K562 (cell line): ENCODE data around the gene WDR47. TPM values are rescaled to one million over a fixed set of nuclear protein-coding genes. Genes with fewer than 3 reads are reported as not detected.

Experiments used
- CCNT2 ChIP-seq: IDR thresholded peaks from 2 replicates; pipeline ENCODE4 v1.6.1; 2011; ENCODE audit warnings: borderline replicate concordance, low read depth, mild to moderate bottlenecking, moderate library complexity, mixed read lengths, low read length; ENCODE audit not compliant: insufficient read length; ENCODE audit errors: extremely low read depth
- CEBPB ChIP-seq: fragments of 450-650 bp; IDR thresholded peaks from 2 replicates; pipeline ENCODE4 v1.6.1; 2016; ENCODE audit warnings: missing genetic modification characterization, missing compliant biosample characterization
- E2F4 ChIP-seq: sonication (generic); formaldehyde crosslinking; IDR thresholded peaks from 2 replicates; pipeline ENCODE4 v1.8.0; 2022; ENCODE audit warnings: mild to moderate bottlenecking, low read depth, missing genetic modification reagents
- ETV1 ChIP-seq: fragments of 450-650 bp; conservative IDR thresholded peaks from 2 replicates; pipeline ENCODE4 v1.6.1; 2016; ENCODE audit warnings: missing genetic modification characterization, control low read depth, low read depth, missing compliant biosample characterization
- FIP1L1 ChIP-seq: fragments of 200-400 bp; formaldehyde crosslinking; IDR thresholded peaks from 2 replicates; pipeline ENCODE4 v1.6.1; 2018; ENCODE audit warnings: mild to moderate bottlenecking, low read depth, low read length; ENCODE audit not compliant: poor library complexity, severe bottlenecking
- FOXJ2 ChIP-seq: fragments of 200-800 bp; sonication (Bioruptor generic); IDR thresholded peaks from 2 replicates; pipeline ENCODE4 v1.6.1; 2016; ENCODE audit warnings: missing genetic modification characterization, missing compliant biosample characterization
- MED1 ChIP-seq: sonication (generic); formaldehyde crosslinking; IDR thresholded peaks from 2 replicates; pipeline ENCODE4 v1.8.1; 2023; ENCODE audit warnings: missing genetic modification reagents, borderline replicate concordance
- MTA2 ChIP-seq: fragments of 450-650 bp; IDR thresholded peaks from 2 replicates; pipeline ENCODE4 v1.6.1; 2016; ENCODE audit warnings: low read depth
- NR1H2 ChIP-seq: sonication (generic); formaldehyde crosslinking; IDR thresholded peaks from 2 replicates; pipeline ENCODE4 v1.4.0; 2020; ENCODE audit warnings: mild to moderate bottlenecking, missing genetic modification reagents
- NRF1 ChIP-seq, 2 experiments: fragments of 450-650 bp; IDR thresholded peaks in 1 of 2; conservative IDR thresholded peaks in 1 of 2; 2 replicates each; pipeline ENCODE4 v1.6.1; 2014; ENCODE audit warnings: mild to moderate bottlenecking in 2 of 2
- POU5F1 ChIP-seq: fragments of 150-350 bp; IDR thresholded peaks from 2 replicates; pipeline ENCODE4 v1.6.1; 2014; ENCODE audit warnings: borderline replicate concordance, low read length, low read depth, mild to moderate bottlenecking; ENCODE audit not compliant: partially characterized antibody
- SAFB ChIP-seq: fragments of 200-400 bp; formaldehyde crosslinking; IDR thresholded peaks from 2 replicates; pipeline ENCODE4 v1.6.1; 2017; ENCODE audit warnings: low read depth, low read length, borderline replicate concordance
- TFE3 ChIP-seq: fragments of 450-650 bp; formaldehyde crosslinking; IDR thresholded peaks from 2 replicates; pipeline ENCODE4 v1.4.0; 2020; ENCODE audit warnings: mild to moderate bottlenecking, mixed read lengths
- UBTF ChIP-seq, 2 experiments: IDR thresholded peaks; 2 replicates each; pipeline ENCODE4 v1.6.1; 2012; ENCODE audit warnings: improper control_type of control experiment in 2 of 2, low read depth in 2 of 2, low read length in 2 of 2, borderline replicate concordance in 1 of 2
- ZBTB49 ChIP-seq: sonication (generic); formaldehyde crosslinking; IDR thresholded peaks from 2 replicates; pipeline ENCODE4 v1.8.0; 2022; ENCODE audit warnings: missing genetic modification reagents, mild to moderate bottlenecking, borderline replicate concordance
- ZNF23 ChIP-seq: fragments of 250-450 bp; sonication (Bioruptor Pico); IDR thresholded peaks from 2 replicates; pipeline ENCODE4 v1.4.0; 2020; ENCODE audit warnings: mild to moderate bottlenecking
- ZNF277 ChIP-seq: fragments of 250-450 bp; sonication (Bioruptor Pico); IDR thresholded peaks from 2 replicates; pipeline ENCODE4 v1.8.0; 2022; ENCODE audit warnings: inconsistent platforms, mild to moderate bottlenecking, moderate library complexity, borderline replicate concordance
- polyA plus RNA-seq, 8 experiments: library from polyadenylated mRNA; depleted of rRNA in 4 of 8; stranded (reverse) in 5 of 8; unstranded in 3 of 8; fragments of >200 nt; fragmentation: Nextera tagmentation in 2 of 8; fragmentation: Illumina TruSeq in 1 of 8; extraction: Ambion mirVana in 2 of 8; extraction: Trizol in 1 of 8; gene quantifications; 2 replicates each; pipeline versions ENCODE4 v1.2.1 to v1.2.3, GENCODE V29; 2011 to 2014; ENCODE audit warnings: inconsistent platforms in 1 of 8, missing spikeins in 1 of 8
- total RNA-seq, 7 experiments: library from RNA; depleted of rRNA in 6 of 7; stranded (reverse); fragments of >200 nt in 6 of 7; fragmentation: Illumina TruSeq in 2 of 7; extraction: Trizol in 2 of 7; gene quantifications; 2 replicates each; pipeline versions ENCODE4 v1.2.1 to v1.2.3, GENCODE V29; 2011 to 2021; ENCODE audit warnings: low replicate concordance in 1 of 7

The WDR47 gene
- total and polyA plus RNA-seq, 9 of the 15 experiments (the other 6 are each of a cell fraction or from before 2014, with no cell fraction given): 1.3 to 10.1 (median 4.9) TPM

GRCh38 chr1:109091078-109091838 is 49.4 kb upstream of the WDR47 start (continued):
- no peak for TF ChIP-seq E2F4 (CRISPR knock-in tag)
- no peak for TF ChIP-seq ZNF277 (CRISPR knock-in tag)
- TF ChIP-seq ZNF23 (CRISPR knock-in tag): no peak
- TF ChIP-seq POU5F1: no peak
- no peak for TF ChIP-seq MTA2
- no peak; a peak in 1 of 4 replicates for TF ChIP-seq UBTF (IDR thresholded peaks at IDR 0.05; ENCODE audit: borderline replicate concordance in 1 of 2, low read depth in 2 of 2, low read length in 2 of 2)
- no peak for TF ChIP-seq ETV1 (tag)
- no peak for TF ChIP-seq TFE3 (CRISPR knock-in tag)
- TF ChIP-seq NR1H2: 0 out of 2 replicates have a peak, but pooled peaks have one; percentile 68
- peak; percentile 30; the same call in 1 of the 2 replicates for TF ChIP-seq CEBPB (tag)
- TF ChIP-seq FOXJ2 (tag): no peak
- TF ChIP-seq FIP1L1: no peak
- no peak for TF ChIP-seq CCNT2
- no peak for TF ChIP-seq NRF1 (conservative IDR thresholded peaks at IDR 0.05 in 1 of 2, IDR thresholded peaks at IDR 0.05 in 1 of 2)
- TF ChIP-seq MED1 (CRISPR knock-in tag): no peak
- TF ChIP-seq ZBTB49 (CRISPR knock-in tag): no peak
- no peak for TF ChIP-seq SAFB
